ENCODE measurements around the gene SOX14. TPM values are rescaled to one million over a fixed set of nuclear protein-coding genes. Genes with fewer than 3 reads are reported as not detected.

SOX14 gene
- total RNA-seq, 1 donor from 2014 or later = 0.37 TPM

- peak; percentile 8 for DNase-seq (ENCODE audit: low read depth, low spot score)
- TF ChIP-seq, protein P1, sequence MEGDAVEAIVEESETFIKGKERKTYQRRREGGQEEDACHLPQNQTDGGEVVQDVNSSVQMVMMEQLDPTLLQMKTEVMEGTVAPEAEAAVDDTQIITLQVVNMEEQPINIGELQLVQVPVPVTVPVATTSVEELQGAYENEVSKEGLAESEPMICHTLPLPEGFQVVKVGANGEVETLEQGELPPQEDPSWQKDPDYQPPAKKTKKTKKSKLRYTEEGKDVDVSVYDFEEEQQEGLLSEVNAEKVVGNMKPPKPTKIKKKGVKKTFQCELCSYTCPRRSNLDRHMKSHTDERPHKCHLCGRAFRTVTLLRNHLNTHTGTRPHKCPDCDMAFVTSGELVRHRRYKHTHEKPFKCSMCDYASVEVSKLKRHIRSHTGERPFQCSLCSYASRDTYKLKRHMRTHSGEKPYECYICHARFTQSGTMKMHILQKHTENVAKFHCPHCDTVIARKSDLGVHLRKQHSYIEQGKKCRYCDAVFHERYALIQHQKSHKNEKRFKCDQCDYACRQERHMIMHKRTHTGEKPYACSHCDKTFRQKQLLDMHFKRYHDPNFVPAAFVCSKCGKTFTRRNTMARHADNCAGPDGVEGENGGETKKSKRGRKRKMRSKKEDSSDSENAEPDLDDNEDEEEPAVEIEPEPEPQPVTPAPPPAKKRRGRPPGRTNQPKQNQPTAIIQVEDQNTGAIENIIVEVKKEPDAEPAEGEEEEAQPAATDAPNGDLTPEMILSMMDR (conservative IDR thresholded peaks at IDR 0.05) = peak; percentile 73
- Mint-ChIP-seq H3K4me1 (no peaks in the 10 kb centered on the region), H3K36me3 (ENCODE audit: low read depth) (no peaks in the 10 kb centered on the region), H3K27ac (ENCODE audit: unreplicated experiment) (no peak overlapping the region), H3K27me3 (ENCODE audit: low read depth) (peaks cover 45% of the 10 kb centered on the region), H3K4me3 (no peak overlapping the region), H3K9me3 (no peaks in the 10 kb centered on the region)
Measured at GRCh38 chr3:137792626-137793271, 28.6 kb downstream of the SOX14 start.

GRCh38 chr3:137796993-137797392 is 32.9 kb downstream of the SOX14 start:
- Mint-ChIP-seq H3K4me1 (no peaks in the 10 kb centered on the region), H3K4me3 (no peak overlapping the region), H3K27ac (ENCODE audit: unreplicated experiment) (no peak overlapping the region), H3K36me3 (ENCODE audit: low read depth) (no peaks in the 10 kb centered on the region), H3K9me3 (no peaks in the 10 kb centered on the region), H3K27me3 (ENCODE audit: low read depth) (peaks cover 37% of the 10 kb centered on the region)
- TF ChIP-seq, protein P1 (conservative IDR thresholded peaks at IDR 0.05) = no peak
- no peak for DNase-seq (ENCODE audit: low read depth, low spot score)

DNA sequence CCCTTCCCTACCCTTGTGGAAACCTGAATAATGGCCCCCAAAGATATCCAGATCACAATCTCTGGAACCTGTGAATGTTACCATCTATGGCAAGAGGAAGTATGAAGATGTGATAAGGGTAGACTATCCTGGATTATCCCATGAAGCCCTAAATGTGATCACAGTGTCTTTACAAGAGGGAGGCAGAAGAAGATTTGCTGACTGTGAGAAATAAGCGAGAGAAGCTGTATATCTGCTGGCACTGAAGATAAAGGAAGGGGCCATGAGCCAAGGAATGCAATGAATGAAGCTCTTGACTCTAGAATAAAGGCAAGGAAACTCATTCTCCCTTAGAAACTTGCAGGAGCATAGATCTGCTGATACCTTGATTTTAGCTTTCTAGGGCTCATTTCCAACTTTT is 39.1 kb downstream of the SOX14 start:
- H3K27me3 Mint-ChIP-seq (ENCODE audit: low read depth) = peaks cover 27% of the 10 kb centered on the region
- H3K4me1 Mint-ChIP-seq = no peaks in the 10 kb centered on the region
- peaks cover 10% of the 10 kb centered on the region for H3K9me3 Mint-ChIP-seq
- no peaks in the 10 kb centered on the region for H3K36me3 Mint-ChIP-seq (ENCODE audit: low read depth)
- no peak overlapping the region for H3K4me3 Mint-ChIP-seq
- H3K27ac Mint-ChIP-seq (ENCODE audit: unreplicated experiment) = no peak overlapping the region
- no peak for DNase-seq (ENCODE audit: low read depth, low spot score)
- TF ChIP-seq, protein P1 (conservative IDR thresholded peaks at IDR 0.05) = no peak

GRCh38 chr3:137807998-137808397 is 43.9 kb downstream of the SOX14 start:
- Mint-ChIP-seq H3K4me1 (no peaks in the 10 kb centered on the region), H3K4me3 (no peak overlapping the region), H3K9me3 (peaks cover 9% of the 10 kb centered on the region), H3K27ac (ENCODE audit: unreplicated experiment) (no peak overlapping the region), H3K36me3 (ENCODE audit: low read depth) (no peaks in the 10 kb centered on the region), H3K27me3 (ENCODE audit: low read depth) (peaks cover 17% of the 10 kb centered on the region)
- DNase-seq (ENCODE audit: low read depth, low spot score) = no peak
- TF ChIP-seq, protein P1 (conservative IDR thresholded peaks at IDR 0.05) = no peak

DNA sequence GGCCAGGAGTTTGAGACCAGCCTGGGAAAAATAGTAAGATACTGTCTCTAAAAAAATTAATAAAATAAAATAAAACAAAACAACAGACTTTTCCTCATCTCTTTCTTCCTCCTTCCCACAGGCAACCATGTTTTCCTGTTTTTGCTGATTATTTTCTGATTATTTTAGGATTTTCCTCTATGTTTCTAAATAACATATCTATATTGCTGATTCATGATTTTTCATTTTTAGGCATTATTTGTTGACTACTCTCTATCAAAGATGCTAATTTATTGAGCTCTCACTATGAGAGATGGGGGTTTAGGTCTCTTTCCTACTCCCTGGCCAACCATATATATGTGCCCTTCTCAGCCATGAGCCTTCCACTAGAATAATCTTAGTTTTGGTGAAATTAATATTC is 45.4 kb downstream of the SOX14 start:
- H3K9me3 Mint-ChIP-seq = peaks cover 3% of the 10 kb centered on the region
- H3K27me3 Mint-ChIP-seq (ENCODE audit: low read depth) = peaks cover 13% of the 10 kb centered on the region
- no peaks in the 10 kb centered on the region for H3K4me1 Mint-ChIP-seq
- no peak overlapping the region for H3K27ac Mint-ChIP-seq (ENCODE audit: unreplicated experiment)
- DNase-seq (ENCODE audit: low read depth, low spot score) = no peak
- TF ChIP-seq, protein P1 (conservative IDR thresholded peaks at IDR 0.05) = no peak
- no peaks in the 10 kb centered on the region for H3K36me3 Mint-ChIP-seq (ENCODE audit: low read depth)
- no peak overlapping the region for H3K4me3 Mint-ChIP-seq

Data from neural crest cell (in vitro differentiated cells).